T-helper 1 cell treated with Interleukin-12 subunit alpha and Interleukin-12 subunit beta and Interleukin-4 antibody, amounts not matched to agents 30 ng/mL and 1 ng/mL, for 36 hours (primary cell): ENCODE results near the gene POLR1F. TPM values are rescaled to one million over a fixed set of nuclear protein-coding genes. Genes with fewer than 3 reads are reported as not detected.

Experiments used
- intact Hi-C: fragments of 100-400 bp; cut with micrococcal nuclease; formaldehyde crosslinking; loops from one replicate; pipeline ENCODE4 v1.15.1; 2024
- total RNA-seq: library from RNA; stranded (reverse); gene quantifications from 2 replicates; pipeline ENCODE4 v1.2.3, GENCODE V29; 2022

Gene POLR1F
- total RNA-seq, 1 donor from 2014 or later, result 23.2 TPM

DNA sequence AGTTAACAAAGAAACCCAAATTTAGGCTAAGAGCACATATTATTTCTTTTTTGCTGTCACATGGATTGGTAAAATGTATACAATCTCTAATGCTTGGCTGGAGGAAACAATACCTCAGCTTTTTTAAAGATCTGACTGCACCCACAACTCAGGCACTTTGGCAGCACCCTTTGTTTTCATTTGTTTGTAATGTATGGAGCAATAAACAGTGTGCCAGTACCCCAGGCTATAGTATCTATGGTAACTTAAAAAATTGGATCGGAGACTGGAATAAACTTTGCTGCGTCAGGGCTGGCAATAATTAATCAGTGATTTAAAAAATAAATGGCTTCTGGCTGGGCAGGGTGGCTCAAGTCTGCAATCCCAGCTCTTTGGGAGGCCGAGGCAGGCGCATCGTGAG lies 27.2 kb downstream of the POLR1F start:
- intact Hi-C loops, result no loop called here

DNA sequence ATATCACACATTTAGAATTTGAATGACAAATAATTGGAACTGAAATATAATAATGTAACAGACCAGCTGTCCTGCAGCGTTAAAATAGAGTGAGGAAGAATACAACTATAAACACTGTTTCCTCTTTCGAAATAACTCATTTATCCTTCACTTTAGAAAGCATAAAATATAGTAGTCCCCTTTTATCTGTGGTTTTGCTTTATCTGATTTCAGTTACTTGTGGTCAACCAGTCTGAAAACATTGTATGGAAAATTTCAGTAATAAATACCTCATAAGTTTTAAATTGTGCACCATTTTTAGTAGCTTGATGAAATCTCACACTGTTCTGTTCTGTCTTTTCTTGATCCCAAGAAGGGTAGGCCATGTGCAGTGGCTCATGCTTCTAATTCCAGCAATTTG lies 31.7 kb downstream of the POLR1F start:
- intact Hi-C loops, result no loop called here

DNA sequence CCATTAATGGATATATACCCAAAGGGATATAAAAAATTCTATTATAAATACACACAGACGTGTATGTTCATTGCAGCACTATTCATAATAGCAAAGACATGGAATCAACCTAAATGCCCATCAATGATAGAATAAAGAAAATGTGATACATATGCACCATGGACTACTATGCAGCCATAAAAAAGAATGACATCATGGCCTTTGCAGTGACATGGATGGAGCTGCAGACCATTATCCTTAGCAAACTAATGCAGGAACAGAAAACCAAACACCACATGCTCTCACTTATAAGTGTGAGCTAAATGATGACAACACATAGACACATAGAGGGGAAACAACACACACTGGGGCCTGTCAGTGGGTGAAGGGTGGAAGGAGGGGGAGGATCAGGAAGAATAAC lies 33.0 kb downstream of the POLR1F start:
- intact Hi-C loops, result no loop called here

DNA sequence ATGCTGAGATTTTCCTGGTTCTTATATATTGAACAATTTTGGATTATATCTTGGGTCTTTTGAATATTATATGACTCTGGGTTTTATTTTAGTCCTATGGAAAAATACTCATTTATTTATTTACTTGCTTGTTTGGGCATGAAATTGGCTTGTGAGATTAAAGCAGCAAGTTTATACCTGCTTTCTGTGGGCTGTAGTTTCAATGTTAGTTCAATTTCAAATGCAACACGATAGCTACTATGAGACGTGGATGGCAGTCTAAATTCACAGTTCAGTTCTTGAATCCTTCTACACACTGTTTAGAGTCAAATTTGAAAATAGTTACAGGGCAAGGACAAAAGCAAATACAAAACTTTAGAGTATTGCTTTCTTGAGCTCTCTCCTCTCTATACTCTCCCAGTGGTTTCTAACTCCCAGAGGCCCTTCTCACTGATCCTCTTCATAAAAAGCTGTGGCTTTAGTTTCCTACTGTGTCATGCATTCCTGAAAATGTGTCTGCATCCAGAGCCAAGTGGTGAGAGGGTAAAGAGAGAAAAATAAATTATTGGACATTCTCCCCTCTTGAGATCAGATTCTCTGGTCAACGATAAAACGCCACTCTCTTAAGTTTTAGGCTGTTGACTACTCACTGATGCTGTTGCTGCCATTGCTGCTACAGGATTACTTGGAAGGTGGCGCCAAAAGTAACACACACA lies 34.4 kb downstream of the POLR1F start:
- intact Hi-C loops, result no loop called here

DNA sequence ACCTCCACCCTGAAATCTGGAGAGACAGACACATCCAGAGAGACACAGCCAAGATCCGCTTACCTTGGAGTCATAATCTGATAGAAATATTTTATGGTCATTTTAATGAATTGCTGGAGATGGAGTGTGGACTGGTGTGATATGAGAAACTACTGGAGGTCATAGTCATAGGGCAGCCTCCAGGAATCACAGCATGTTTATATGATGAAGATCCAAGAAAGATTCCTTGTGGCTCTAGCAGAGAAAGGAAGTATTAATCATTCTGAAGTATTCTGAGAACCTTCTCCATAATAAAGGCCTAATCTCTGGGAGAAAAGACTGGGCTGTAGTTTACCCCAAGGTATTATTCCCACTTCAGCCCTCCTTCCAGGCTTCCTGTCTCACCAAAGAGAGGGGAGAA lies 38.0 kb downstream of the POLR1F start:
- intact Hi-C loops, result no loop called here

DNA sequence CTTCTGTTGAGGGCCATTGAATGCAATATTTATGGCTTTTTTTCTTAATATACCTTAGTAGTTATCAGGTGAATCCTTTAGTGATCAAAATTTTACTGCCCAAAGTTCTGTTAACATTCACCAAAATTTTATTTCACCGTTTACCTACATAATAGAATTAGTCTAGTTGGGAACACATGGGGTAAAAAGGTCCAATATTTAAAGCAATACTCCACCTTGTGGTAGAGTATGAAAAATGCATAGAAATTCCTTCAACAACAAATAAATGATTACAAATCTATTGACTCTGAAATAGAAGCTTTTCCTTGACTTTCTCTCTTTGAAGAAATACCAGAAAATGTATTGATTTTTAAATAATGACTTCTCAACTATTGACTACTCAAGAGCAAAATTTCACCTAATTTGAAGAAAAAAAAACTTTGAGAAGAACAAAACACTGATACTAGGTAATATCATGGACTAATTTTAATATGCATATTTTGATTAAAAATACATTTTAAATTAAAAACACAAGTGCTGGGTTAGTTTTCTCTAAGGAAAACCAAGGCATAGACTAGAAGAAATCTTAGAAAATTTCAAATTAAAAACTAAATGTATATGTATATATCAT lies 43.3 kb downstream of the POLR1F start:
- intact Hi-C loops, result loop anchor here (1.0 to 10.0 kb wide), 7 partner anchors 44 to 1895 kb away; partner anchors contain the start of gene POLR1F

DNA sequence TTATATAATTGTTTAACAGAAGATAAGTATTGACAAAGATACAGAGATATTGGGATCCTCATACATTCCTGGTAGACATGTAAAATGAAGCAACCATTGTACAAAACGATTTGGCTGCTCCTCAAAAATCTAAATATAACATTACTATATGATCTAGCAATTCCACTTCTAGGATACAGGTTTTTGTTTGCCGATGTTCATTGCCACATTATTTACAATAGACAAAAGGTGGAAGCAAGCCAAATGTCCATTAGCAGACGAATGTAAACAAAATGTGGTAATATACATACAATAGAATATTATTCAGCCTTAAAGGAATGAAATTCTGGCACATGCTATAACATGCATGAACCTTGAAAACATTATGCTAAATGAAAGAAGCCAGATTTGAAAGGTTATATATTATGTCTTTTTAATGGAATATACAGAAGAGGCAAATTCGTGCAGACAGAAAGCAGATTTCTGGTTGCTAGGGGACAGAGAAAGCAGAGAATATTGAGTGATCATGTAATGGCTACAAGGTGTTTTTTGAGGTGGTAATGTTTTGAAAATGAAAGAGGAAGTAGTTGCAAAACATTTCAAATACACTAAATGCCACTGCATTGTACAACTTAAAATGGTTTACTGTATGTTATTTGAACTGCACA lies 44.9 kb downstream of the POLR1F start:
- intact Hi-C loops, result loop anchor here (2.0 to 10.0 kb wide), 3 partner anchors 969 to 1893 kb away; no protein-coding TSS in a partner anchor

DNA sequence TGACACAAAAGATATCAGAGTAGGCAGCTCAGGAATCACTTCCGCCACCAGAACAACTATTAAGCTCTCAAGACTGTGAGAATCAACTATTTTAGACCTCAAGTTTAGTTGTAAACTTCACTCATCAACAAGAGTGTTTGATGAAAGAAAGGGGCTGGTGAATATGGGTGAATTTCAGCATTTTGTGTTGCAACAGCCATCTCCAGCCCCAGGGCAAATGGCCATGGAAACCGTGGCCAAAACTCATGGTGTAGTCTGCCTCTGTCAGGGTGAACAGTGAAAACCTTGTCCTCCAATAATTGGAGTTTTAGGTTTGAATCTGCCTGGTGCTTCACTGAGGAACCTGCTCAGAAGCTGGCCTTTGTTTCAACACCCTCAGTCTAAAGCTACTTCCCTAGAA lies 60.0 kb downstream of the POLR1F start:
- intact Hi-C loops, result no loop called here

Other genes starting within 250 kb of the POLR1F start
- not detected in 2 replicates for gene TMEM196, start 64.6 kb upstream of the POLR1F start, total RNA-seq